ENCODE data around the gene LGALS14.
A peak's percentile ranks its signal among the peaks of the same experiment; 100 is the strongest.
"Not testable (repeated sequence)": the region's sequence is repeated elsewhere in the genome, so short reads cannot be mapped to it uniquely, and the experiment has no call there.

Gene LGALS14

DNA sequence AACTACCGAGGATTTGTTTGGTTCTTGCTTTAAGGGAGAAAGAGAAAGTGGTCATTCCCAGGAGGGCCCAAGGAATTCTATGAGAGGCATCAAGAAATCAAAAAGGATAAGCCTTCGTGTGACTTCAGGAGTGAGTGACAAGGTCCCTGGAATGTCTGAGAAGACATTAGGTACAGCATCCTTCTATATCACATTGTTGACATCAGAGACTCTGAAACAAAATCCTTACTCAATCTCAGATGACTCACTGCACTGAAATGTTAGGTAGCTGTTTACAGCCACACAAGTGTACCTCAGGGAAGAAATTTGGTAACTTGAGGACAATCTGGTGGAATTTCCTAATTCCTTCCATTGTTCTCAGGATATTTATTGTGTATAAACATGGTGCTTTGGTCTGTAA is 7.9 kb upstream of the LGALS14 start:
- no peak for DNase-seq

DNA sequence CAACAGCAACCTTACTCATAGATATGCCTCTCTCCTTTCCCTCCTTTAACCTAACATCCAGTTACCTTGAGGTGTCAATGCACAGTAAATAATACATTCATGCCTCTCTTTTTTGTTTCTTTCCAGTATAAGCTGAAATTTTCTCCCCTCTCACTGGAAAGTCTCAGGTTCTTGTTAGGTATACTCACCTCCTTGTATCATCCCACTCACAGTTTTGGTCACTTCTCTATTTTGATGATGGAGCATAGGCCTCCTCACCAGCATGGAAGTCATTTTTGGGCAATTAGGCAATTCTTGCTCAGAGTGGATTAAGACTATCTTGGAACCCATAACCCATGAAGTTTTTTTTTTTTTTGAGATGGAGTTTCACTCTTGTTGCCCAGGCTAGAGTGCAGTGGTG is 5.7 kb upstream of the LGALS14 start:
- no peak for DNase-seq

- DNase-seq = no peak
Observed at GRCh38 chr19:39701291-39701690, 3.0 kb upstream of the LGALS14 start.

DNA sequence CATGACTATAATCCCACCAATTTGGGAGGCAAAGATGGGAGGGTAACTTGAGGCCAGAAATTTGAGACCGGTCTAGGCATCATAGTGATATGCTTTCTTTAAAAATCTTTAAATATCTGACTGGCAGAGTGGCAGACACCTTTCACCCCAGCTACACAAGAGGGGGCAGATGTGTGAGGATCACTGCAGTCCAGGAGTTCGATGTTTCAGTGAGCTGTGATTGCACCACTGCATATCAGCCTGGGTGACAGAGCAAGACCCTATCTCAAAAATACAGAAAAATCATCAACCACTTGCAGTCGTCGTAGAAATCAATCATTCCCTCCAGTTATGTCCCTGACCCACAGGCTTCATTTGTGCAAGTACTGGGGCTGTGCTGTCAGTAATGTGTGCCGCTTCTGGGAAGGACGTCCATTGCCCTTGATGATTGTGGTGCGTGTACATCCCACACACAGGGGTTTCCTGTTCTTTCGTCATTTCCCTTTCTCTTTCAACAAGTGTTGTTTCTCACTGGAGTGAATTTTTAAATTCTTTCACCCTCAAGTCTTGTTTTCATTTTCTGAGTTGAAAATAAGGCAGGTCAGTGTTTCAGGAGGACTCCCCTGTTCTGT is 1.4 kb downstream of the LGALS14 start:
- peak; percentile 13 to 17 for DNase-seq

GRCh38 chr19:39708594-39708993 is 4.3 kb downstream of the LGALS14 start:
- DNase-seq = no peak

DNA sequence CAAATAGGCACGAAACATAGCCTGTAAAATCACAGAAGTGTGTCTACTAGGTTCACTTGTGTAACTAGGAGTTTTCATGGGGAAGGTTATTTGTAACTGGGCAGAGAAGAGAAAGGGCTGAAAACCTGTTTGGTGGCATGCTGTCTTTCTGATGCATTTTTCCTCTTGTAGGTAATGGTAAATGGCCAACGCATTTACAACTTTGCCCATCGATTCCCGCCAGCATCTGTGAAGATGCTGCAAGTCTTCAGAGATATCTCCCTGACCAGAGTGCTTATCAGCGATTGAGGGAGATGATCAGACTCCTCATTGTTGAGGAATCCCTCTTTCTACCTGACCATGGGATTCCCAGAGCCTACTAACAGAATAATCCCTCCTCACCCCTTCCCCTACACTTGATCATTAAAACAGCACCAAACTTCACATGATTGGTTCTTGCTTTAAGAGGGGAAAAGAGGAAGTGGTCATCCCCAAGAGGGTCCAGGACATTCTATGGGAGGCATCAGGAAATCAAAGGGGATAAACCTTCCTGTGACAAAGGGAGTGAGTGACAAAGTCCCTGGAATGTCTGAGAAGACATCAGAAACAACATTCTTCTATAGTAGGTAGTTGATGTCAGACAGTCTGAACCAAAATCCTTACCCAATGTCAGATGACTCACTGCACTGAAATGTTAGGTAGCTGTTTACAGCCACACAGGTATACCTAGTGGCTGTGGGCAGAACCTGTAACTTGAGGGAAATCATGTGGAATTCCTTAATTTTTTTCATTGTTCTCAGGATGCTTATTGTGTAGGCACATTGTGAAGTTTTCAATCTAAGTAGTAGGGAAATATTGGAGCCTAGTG is 5.0 kb downstream of the LGALS14 start:
- no peak for DNase-seq

- DNase-seq = no peak
Observed at GRCh38 chr19:39710333-39710890, 6.1 kb downstream of the LGALS14 start.

DNA sequence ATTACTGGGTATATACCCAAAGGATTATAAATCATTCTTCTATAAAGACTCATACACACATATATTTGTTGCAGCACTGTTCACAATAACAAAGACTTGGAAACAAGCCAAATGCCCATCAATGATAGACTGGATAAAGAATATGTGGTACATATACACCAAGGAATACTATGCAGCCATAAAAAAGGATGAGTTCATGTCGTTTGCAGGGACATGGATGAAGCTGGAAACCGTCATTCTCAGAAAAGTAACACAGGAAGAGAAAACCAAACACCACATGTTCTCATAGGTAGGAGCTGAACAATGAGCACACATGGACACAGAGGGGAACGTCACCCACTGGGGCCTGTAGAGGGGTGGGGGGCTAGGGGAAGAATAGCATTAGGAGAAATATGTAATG is 15.9 kb downstream of the LGALS14 start:
- DNase-seq = not testable (repeated sequence)

DNA sequence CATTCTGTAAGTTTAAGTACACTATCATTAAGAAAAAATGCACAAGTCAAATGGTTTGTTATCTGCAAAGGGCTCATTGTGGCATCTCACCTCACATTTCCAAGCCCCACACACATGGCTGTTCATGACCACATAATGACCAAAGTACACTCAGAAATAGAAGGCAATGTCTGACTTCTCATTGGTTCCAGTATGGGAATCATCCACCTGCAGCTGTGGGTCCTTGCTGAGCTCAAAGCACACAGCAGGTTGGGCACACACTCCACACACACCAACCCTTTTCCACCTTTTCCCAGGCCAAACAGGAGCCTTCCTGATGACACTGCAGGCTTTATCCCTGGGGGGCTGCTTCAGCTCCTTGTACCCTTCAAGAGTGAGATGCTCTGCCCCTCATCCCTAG is 21.7 kb downstream of the LGALS14 start:
- no peak for DNase-seq

DNA sequence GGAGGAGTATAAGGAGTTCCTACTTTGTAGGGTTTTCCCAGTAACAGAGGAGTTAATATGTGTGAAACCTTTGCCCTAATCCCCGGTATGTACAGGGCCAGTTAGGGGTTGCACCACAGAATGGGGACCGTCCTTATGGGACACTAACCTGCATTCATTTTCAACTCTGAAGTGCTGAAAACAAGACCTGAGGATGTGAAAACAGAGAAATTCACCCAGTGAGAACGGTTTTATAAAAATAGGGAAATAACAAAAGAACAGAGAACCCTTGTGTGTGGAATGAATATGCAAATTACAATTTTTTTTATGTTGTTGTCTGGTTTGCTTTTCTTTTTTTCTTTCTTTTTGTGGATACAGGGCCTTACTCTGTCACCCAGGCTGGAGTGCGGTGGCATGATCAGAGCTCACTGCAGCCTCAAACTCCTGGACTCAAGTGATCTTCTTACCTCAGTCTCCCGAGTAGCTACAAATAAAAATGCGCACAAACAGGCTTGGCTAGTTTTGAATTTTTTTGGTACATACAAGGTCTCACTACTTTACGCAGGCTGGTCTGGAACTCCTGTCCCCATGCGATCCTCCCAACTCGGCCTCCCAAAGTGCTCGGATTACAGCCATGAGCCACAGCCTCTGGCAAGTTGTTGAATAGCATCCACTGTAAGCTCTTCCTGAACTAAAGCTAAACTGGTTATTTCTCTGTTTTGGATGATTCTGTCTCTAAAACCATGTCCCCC is 23.0 kb downstream of the LGALS14 start:
- no peak for DNase-seq

GRCh38 chr19:39728040-39728439 is 23.8 kb downstream of the LGALS14 start:
- no peak for DNase-seq

- no peak for DNase-seq
Observed at GRCh38 chr19:39729594-39729993, 25.3 kb downstream of the LGALS14 start.

DNA sequence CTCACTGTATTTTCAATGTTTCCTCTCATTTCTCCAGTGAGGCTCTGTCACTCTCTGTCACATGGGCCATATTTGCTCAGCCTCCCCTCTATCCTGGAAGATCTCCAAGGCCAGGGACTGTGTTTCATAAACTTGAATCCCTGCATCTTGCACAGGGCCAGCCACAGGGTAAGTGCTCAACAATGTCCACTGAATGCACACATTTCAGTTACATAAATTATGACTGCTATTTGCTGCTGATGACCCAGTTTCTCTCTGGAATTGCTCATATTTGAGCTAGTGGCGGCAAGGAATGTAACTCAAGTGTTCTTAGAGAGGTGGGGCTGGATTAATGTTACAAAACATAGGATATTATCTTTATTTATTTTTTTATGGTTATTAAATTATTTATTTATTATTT is 27.4 kb downstream of the LGALS14 start:
- DNase-seq = no peak

DNA sequence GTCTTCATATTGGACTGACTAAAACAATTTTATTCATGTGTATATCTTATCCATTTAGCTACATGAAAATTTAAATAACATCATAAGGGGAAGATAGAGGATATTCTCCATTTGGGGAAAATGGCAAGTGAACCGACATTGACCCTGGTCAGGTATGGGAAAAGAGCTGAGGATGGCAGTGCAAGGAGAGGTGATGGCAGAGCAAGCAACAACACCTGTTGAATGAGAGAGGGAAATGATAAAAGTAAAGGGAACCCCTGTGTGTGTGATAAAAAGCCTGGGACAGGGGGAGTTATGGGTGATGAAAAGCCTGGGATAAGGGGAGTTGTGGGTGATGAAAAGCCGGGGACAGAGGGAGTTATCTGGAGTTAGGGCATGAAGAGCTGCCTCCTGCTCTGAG is 29.6 kb downstream of the LGALS14 start:
- no peak for DNase-seq

GRCh38 chr19:39735688-39736087 is 31.4 kb downstream of the LGALS14 start:
- no peak for DNase-seq

- DNase-seq = no peak
Observed at GRCh38 chr19:39736088-39736487, 31.8 kb downstream of the LGALS14 start.

- DNase-seq = peak in 1 of 2 experiments; percentile 15
Observed at GRCh38 chr19:39737351-39737750, 33.1 kb downstream of the LGALS14 start.

GRCh38 chr19:39737891-39738290 is 33.6 kb downstream of the LGALS14 start, which contains the start of gene CLC:
Gene CLC, minus strand, starts transcription at chr19:39738029. Its CDS starts 77 bp downstream, at chr19:39737952.
- no peak for DNase-seq

DNA sequence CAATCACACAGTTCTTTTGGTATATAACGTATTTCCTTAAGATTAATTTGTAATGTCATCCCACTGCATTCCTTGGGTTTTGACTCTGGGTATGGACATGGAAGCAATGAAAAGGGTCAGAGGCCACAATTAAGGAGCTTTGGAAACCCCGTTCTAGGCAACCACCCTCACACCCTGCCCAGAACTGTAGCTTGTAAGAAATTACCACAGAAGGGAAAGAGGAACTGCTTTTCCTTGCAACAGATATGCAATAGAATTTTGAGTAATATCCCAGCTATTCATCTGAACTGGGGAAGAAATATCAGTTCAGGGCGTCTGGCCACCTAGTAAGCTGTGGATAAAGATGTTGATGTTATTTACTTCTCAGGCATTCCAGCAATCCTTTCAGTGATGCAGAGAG is 34.5 kb downstream of the LGALS14 start:
- DNase-seq = no peak

DNA sequence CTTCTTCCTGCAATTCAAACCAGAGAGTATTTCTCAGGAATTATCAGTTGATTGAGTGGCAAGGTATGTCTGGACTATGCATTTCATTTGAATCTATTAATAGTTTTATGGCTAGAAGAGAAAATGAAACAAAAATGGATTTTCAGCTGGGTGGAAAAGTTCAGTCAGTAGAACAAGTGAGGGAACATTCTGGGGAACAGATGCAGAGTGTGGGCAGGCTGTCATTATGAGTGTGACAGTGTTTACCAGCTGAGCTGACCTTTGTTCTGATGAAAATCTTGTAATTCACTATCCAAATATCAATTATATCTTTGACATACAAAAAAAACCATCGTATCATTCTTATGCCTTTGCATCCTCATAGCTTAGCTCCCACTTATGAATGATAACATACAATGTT is 36.1 kb downstream of the LGALS14 start:
- peak in 1 of 2 experiments; percentile 10 for DNase-seq

DNA sequence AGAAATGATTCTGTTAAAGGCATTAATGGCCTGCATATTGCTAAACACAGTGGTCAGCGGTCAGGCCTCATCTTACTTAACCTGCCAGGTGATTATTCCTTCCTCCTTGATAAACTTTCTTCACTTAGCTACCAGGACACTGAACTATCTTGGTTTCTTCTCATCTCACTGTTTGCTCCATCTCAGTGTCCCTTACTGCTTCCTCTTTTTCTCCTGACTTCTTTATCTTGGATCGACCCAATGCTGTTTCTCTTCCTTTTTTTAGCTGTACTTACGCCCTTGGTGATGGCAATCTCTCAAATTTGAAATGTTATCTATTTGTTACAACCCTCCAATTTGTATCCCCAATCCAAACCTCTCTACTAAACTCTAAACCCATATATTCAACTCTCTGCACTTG is 41.4 kb downstream of the LGALS14 start:
- DNase-seq = no peak

- no peak for DNase-seq
Observed at GRCh38 chr19:39746836-39747529, 42.7 kb downstream of the LGALS14 start.

DNA sequence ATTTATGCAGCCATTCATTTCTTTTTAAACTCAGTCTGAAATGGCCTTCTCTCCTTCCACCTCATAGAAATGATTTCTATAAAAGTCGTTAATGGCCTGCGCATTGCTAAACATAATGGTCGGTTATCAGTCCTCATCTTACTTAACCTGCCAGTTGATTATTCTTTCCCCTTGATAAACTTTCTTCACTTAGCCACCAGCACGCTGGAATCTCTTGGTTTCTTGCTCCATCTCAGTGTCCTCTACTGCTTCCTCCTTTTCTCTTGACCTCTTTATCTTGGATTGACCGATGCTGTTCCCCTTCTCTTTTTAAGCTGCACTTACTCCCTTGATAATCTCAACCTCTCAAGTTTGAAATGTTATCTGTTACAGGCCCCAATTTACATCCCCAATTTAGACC is 45.7 kb downstream of the LGALS14 start:
- no peak for DNase-seq

Measured in activated CD4-positive, alpha-beta T cell treated with anti-CD3 and anti-CD28 coated beads, Interleukin-2, amount 50 U/mL, for 4 hours (primary cell).